Mammary epithelial cell (primary cell): Measurements from ENCODE around the gene ITGA11.

Experiments
- CTCF ChIP-seq, 2 donors: IDR thresholded peaks in 1 of 2; conservative IDR thresholded peaks in 1 of 2; 2 replicates each; pipeline ENCODE4 v1.5.1; 2011 to 2012; ENCODE audit warnings: inconsistent platforms in 2 of 2, low read length in 2 of 2, mild to moderate bottlenecking in 2 of 2, control low read depth in 1 of 2, low read depth in 1 of 2; ENCODE audit not compliant: insufficient read depth in 1 of 2; ENCODE audit errors: extremely low read depth in 1 of 2
- EZH2 ChIP-seq: IDR thresholded peaks from 2 replicates; pipeline ENCODE4 v1.6.1; 2012; ENCODE audit warnings: low read length, inconsistent platforms, borderline replicate concordance

GRCh38 chr15:68284616-68285258 is 147.2 kb downstream of the ITGA11 start:
- TF ChIP-seq CTCF (conservative IDR thresholded peaks at IDR 0.05 in 1 of 2, IDR thresholded peaks at IDR 0.05 in 1 of 2; ENCODE audit: extremely low read depth in 1 of 2, insufficient read depth in 1 of 2, low read depth in 1 of 2, low read length in 2 of 2) (no peak), EZH2 (no peak)
